CD8-positive, alpha-beta memory T cell (primary cell): ENCODE results near the gene SMG1. TPM values are rescaled to one million over a fixed set of nuclear protein-coding genes. Genes with fewer than 3 reads are reported as not detected.

ENCODE experiments used
- CTCF ChIA-PET: fragments of 350-600 bp; sonication (Branson Sonifier 250); formaldehyde crosslinking; loops from one replicate; lab custom pipeline; 2021; ENCODE audit warnings: antibody characterized with exemption; lab: Charles Lee
- POLR2A ChIA-PET: fragments of 350-600 bp; sonication (Branson Sonifier 250); formaldehyde crosslinking; loops from one replicate; lab custom pipeline; 2021; ENCODE audit warnings: antibody characterized with exemption; lab: Charles Lee
- DNase-seq, 5 donors: peaks; one replicate each; pipeline versions ENCODE4 v3.0.0 to v3.0.0-alpha.2; 2020 to 2022; ENCODE audit warnings: mixed read lengths in 1 of 5
- H3K27ac ChIP-seq: one replicate; pipeline ENCODE4 v1.7.0; 2013; ENCODE audit warnings: low read depth, mild to moderate bottlenecking, low read length, moderate library complexity
- H3K27me3 ChIP-seq: 2 replicates; pipeline ENCODE4 v1.7.0; 2013; ENCODE audit warnings: low read length, mild to moderate bottlenecking; ENCODE audit not compliant: insufficient read depth, poor library complexity, severe bottlenecking
- H3K36me3 ChIP-seq: 2 replicates; pipeline ENCODE4 v1.7.0; 2013; ENCODE audit warnings: mild to moderate bottlenecking, low read length, moderate library complexity; ENCODE audit not compliant: insufficient read depth
- H3K4me1 ChIP-seq: 2 replicates; pipeline ENCODE4 v1.7.0; 2013; ENCODE audit warnings: mild to moderate bottlenecking, low read length, moderate library complexity; ENCODE audit not compliant: insufficient read depth
- H3K4me3 ChIP-seq: 2 replicates; pipeline ENCODE4 v1.7.0; 2013; ENCODE audit warnings: mild to moderate bottlenecking, low read length
- H3K9me3 ChIP-seq: 2 replicates; pipeline ENCODE4 v1.7.0; 2013; ENCODE audit warnings: mild to moderate bottlenecking, low read length
- H3K27ac Mint-ChIP-seq, 8 donors: one replicate each; pipeline ENCODE4 v1.8.0; 2020 to 2021; ENCODE audit warnings: mixed read lengths in 8 of 8, mild to moderate bottlenecking in 6 of 8, inconsistent platforms in 3 of 8, moderate library complexity in 3 of 8
- H3K27me3 Mint-ChIP-seq, 2 donors: one replicate each; pipeline ENCODE4 v1.8.0; 2020 to 2021; ENCODE audit warnings: mixed read lengths in 2 of 2, mild to moderate bottlenecking in 1 of 2, moderate library complexity in 1 of 2
- H3K36me3 Mint-ChIP-seq, 3 donors: one replicate each; pipeline ENCODE4 v1.8.0; 2020 to 2021; ENCODE audit warnings: mixed read lengths in 3 of 3, inconsistent platforms in 1 of 3, mild to moderate bottlenecking in 1 of 3
- H3K4me1 Mint-ChIP-seq, 3 donors: one replicate each; pipeline ENCODE4 v1.8.0; 2020 to 2021; ENCODE audit warnings: mixed read lengths in 3 of 3, inconsistent platforms in 1 of 3, mild to moderate bottlenecking in 1 of 3
- H3K4me3 Mint-ChIP-seq, 7 donors: one replicate each; pipeline ENCODE4 v1.8.0; 2020 to 2021; ENCODE audit warnings: mixed read lengths in 7 of 7, mild to moderate bottlenecking in 6 of 7, moderate library complexity in 4 of 7, inconsistent platforms in 2 of 7
- H3K9me3 Mint-ChIP-seq, 5 donors: one replicate each; pipeline ENCODE4 v1.8.0; 2020 to 2022; ENCODE audit warnings: mixed read lengths in 5 of 5, mild to moderate bottlenecking in 3 of 5, moderate library complexity in 2 of 5, inconsistent platforms in 1 of 5
- polyA plus RNA-seq: library from polyadenylated mRNA; unstranded; fragments of 300-500 nt; fragmentation: Illumina TruSeq; gene quantifications from one replicate; pipeline ENCODE4 v1.2.3, GENCODE V29; 2021
- total RNA-seq, 2 experiments: library from RNA; stranded (reverse); gene quantifications; one replicate each; pipeline ENCODE4 v1.2.3, GENCODE V29; 2021

SMG1 gene
- total and polyA plus RNA-seq, 3 experiments from 2014 or later, result 17.8 to 98.2 (median 90.9) TPM

DNA sequence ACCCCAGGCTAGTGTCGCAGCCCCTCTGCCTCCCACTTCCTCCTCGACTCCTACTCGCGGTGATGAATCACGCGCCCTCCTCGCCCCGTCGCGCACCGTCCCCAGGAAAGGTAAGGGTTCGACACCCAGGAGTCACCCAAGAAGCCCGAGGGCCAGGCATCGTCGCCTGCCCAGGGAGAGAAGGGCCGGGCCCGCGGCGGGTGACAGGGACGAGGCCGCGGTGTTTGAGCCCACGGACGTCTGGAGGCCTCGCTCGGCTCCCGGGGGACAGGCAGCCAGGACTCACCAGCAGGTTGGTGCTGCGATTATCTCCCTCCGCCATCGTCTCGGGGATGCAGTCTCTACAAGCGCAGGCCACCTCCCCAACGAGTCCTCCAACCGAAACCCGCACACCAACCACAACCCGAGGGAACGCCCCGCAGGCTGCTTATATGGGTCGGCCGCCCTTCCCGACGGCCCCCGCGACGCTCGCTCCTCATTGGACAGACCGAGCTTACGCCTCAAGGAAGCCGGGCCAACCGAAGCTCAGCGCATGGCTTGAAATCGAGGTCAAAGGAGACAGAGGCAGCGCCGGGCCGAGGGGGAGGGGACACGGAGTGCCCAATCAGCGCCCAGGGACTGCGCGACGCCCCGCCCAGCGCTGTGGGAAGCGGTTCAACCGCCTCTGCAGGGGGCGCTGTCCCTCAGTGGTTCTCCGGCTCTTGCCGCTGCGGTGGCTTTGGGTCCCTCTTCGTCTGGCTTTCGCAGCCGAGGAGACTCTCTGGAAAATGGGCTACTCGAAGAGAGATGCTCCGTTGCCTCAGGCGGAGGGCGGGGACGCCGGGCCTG is 124.8 kb downstream of the SMG1 start, which contains the start of gene ARL6IP1:
Gene ARL6IP1, minus strand, starts transcription at position 405 of the 828 bp plus-strand sequence. Its CDS starts 83 bp downstream, at position 322.
- H3K4me3 Mint-ChIP-seq, result peak within 1 kb of the TSS; percentile 88 to 98 (median 95)
- Histone ChIP-seq H3K27ac (peak within 1 kb of the TSS; percentile 92), H3K9me3 (no peaks in the 10 kb centered on the region), H3K27me3 (no peaks in the 10 kb centered on the region), H3K4me1 (peaks cover 45% of the 10 kb centered on the region), H3K4me3 (peak within 1 kb of the TSS; percentile 82), H3K36me3 (peaks cover 4% of the 10 kb centered on the region)
- peak within 1 kb of the TSS; percentile 87 to 99 (median 96) for H3K27ac Mint-ChIP-seq
- H3K36me3 Mint-ChIP-seq, result peaks cover 0 to 37% (median 4%) of the 10 kb centered on the region in 3 donors
- H3K4me1 Mint-ChIP-seq, result peaks cover 43 to 77% (median 63%) of the 10 kb centered on the region in 3 donors
- DNase-seq, result peak; percentile 97 to 100 (median 99)
- H3K27me3 Mint-ChIP-seq, result peaks cover 0 to 2% of the 10 kb centered on the region in 2 donors
- H3K9me3 Mint-ChIP-seq, result no peaks in the 10 kb centered on the region
- ChIA-PET POLR2A (interaction anchor here (0.6 to 6.3 kb wide), 6 partner anchors 10 to 754 kb away, joined by 3 to 118 read pairs (median 4); partner anchors contain the start of genes COQ7, RPS15A, SMG1 and VPS35L), CTCF (interaction anchor here (0.6 to 3.5 kb wide), 28 partner anchors 8 to 723 kb away, joined by 3 to 37 read pairs (median 5); partner anchors contain the start of genes CCP110, RPS15A and SMG1)

DNA sequence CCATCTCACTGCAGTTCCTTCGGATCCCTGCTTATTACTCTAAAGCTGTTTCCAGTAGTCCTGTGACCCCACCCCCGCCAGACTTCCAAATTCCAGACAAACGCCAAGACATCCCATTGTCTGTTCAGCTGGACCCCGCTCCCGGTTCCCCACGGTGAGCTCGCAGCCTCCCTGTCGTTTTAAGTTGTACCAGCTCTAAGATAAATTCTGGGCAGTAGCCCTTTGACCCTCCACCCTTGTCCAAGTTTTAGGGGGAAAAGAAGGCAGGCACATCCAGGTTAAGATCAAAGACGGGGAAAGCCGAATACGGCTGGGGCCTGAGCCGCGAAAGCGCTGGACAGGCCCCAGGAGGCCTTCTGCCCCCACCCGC is 125.4 kb downstream of the SMG1 start:
- Histone ChIP-seq H3K36me3 (peaks cover 5% of the 10 kb centered on the region), H3K27ac (peak overlapping the region; percentile 92), H3K27me3 (no peaks in the 10 kb centered on the region), H3K4me1 (peaks cover 45% of the 10 kb centered on the region), H3K9me3 (no peaks in the 10 kb centered on the region), H3K4me3 (peak overlapping the region; percentile 66)
- peaks cover 44 to 76% (median 66%) of the 10 kb centered on the region in 3 donors for H3K4me1 Mint-ChIP-seq
- H3K27me3 Mint-ChIP-seq, result peaks cover 0 to 2% of the 10 kb centered on the region in 2 donors
- peak overlapping the region; percentile 87 to 99 (median 96) for H3K27ac Mint-ChIP-seq
- ChIA-PET POLR2A (interaction anchor here (2.2 to 6.3 kb wide), 2 partner anchors 11 to 125 kb away, joined by 11 to 118 read pairs; partner anchors contain the start of genes RPS15A and SMG1), CTCF (interaction anchor here (0.6 to 2.4 kb wide), 9 partner anchors 9 to 317 kb away, joined by 3 to 37 read pairs (median 9); partner anchors contain the start of genes RPS15A and SMG1)
- no peaks in the 10 kb centered on the region for H3K9me3 Mint-ChIP-seq
- H3K36me3 Mint-ChIP-seq, result peaks cover 0 to 38% (median 7%) of the 10 kb centered on the region in 3 donors
- no peak for DNase-seq
- H3K4me3 Mint-ChIP-seq, result peak overlapping the region; percentile 88 to 98 (median 95)

DNA sequence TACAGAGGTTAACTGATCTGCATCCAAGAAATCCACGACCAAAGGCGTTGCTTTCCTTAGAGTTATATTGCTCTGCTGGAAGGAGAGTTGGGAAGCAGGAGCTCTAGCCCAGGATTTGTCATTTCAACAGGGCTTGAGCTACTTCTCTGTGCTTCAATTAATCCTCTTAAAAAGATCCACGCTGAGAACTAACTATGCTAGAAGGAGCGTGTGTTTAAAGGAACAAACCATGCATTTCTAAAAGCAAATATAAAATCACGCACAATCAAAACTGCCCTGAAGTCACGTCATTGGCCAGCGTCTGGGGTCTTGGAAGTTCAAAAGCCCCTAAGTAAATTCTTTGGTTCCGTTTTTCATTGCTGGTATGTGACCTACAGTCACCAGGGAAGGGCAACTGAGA is 125.9 kb downstream of the SMG1 start:
- Mint-ChIP-seq H3K4me3 (peak overlapping the region; percentile 88 to 98 (median 95)), H3K4me1 (peaks cover 44 to 76% (median 66%) of the 10 kb centered on the region in 3 donors), H3K9me3 (no peaks in the 10 kb centered on the region), H3K27ac (peak overlapping the region; percentile 87 to 99 (median 96)), H3K27me3 (peaks cover 0 to 2% of the 10 kb centered on the region in 2 donors), H3K36me3 (peaks cover 0 to 42% (median 7%) of the 10 kb centered on the region in 3 donors)
- H3K4me3 ChIP-seq, result peak overlapping the region; percentile 66
- ChIA-PET POLR2A (interaction anchor here (2.2 to 6.3 kb wide), 2 partner anchors 10 to 125 kb away, joined by 11 to 118 read pairs; partner anchors contain the start of genes RPS15A and SMG1), CTCF (interaction anchor here (1.3 kb wide), 1 partner anchor 42 kb away, joined by 3 read pairs; no protein-coding TSS in a partner anchor)
- H3K27ac ChIP-seq, result peak overlapping the region; percentile 92
- H3K9me3 ChIP-seq, result no peaks in the 10 kb centered on the region
- peaks cover 45% of the 10 kb centered on the region for H3K4me1 ChIP-seq
- H3K36me3 ChIP-seq, result peaks cover 10% of the 10 kb centered on the region
- no peaks in the 10 kb centered on the region for H3K27me3 ChIP-seq
- no peak for DNase-seq

DNA sequence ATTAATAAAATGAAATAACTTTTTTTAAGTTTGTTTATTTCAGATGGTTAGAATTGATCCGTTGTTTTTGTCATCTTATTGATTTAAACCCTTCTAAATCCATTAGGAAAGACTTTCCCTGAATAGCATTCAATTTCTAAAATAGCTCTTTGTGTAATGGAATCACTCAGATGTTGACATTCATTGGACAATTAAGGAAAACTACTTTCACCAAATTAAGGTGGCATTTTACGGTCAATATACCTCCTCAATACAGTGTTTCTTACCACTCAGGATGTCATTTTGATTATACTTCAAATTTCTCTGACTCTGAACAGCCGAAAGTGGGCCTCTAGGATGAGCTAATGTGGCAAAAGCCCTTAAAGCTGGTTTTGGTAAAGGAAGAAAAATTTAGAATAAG is 126.7 kb downstream of the SMG1 start:
- H3K9me3 Mint-ChIP-seq, result no peaks in the 10 kb centered on the region
- Histone ChIP-seq H3K27ac (peak overlapping the region; percentile 92), H3K36me3 (peaks cover 10% of the 10 kb centered on the region), H3K4me1 (peaks cover 43% of the 10 kb centered on the region), H3K4me3 (peak overlapping the region; percentile 66), H3K27me3 (no peaks in the 10 kb centered on the region), H3K9me3 (no peaks in the 10 kb centered on the region)
- H3K36me3 Mint-ChIP-seq, result peaks cover 0 to 46% (median 7%) of the 10 kb centered on the region in 3 donors
- H3K4me3 Mint-ChIP-seq, result peak overlapping the region; percentile 88 to 98 (median 95)
- CTCF ChIA-PET, result no interaction called here
- DNase-seq, result no peak
- POLR2A ChIA-PET, result interaction anchor here (6.3 kb wide), 1 partner anchor 10 kb away, joined by 118 read pairs; the partner anchor contains the start of gene RPS15A
- H3K27me3 Mint-ChIP-seq, result peaks cover 0 to 2% of the 10 kb centered on the region in 2 donors
- peaks cover 44 to 68% (median 66%) of the 10 kb centered on the region in 3 donors for H3K4me1 Mint-ChIP-seq
- H3K27ac Mint-ChIP-seq, result peak overlapping the region; percentile 68 to 99 (median 94)

DNA sequence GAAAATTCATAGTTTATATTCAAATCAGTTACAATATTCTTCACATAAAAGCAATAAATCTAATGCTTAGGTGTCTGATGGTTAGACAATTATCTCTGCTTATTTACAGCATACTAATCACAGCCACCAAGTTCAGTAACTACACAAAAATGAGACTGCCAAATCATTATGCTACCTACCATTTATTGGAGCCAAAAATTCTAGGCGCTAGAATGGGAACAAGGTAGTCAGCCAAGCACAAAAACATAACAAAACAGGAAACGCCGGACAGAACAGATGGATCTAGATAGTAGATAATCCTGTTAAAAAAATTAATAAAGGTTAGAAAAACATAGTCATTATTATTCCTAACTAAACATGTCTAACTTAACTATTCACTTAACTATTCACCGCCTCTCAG is 128.5 kb downstream of the SMG1 start:
- Histone ChIP-seq H3K4me3 (no peak overlapping the region), H3K27ac (no peak overlapping the region), H3K4me1 (peaks cover 28% of the 10 kb centered on the region), H3K36me3 (peaks cover 20% of the 10 kb centered on the region), H3K27me3 (no peaks in the 10 kb centered on the region), H3K9me3 (no peaks in the 10 kb centered on the region)
- peak overlapping the region in 1 of 7 donors; percentile 59 for H3K4me3 Mint-ChIP-seq
- H3K36me3 Mint-ChIP-seq, result peaks cover 4 to 62% (median 15%) of the 10 kb centered on the region in 3 donors
- ChIA-PET CTCF (no interaction called here), POLR2A (no interaction called here)
- no peak for DNase-seq
- H3K4me1 Mint-ChIP-seq, result peaks cover 34 to 55% (median 54%) of the 10 kb centered on the region in 3 donors
- H3K9me3 Mint-ChIP-seq, result no peaks in the 10 kb centered on the region
- H3K27me3 Mint-ChIP-seq, result peaks cover 0 to 2% of the 10 kb centered on the region in 2 donors
- H3K27ac Mint-ChIP-seq, result peak overlapping the region in 1 of 8 donors; percentile 10

DNA sequence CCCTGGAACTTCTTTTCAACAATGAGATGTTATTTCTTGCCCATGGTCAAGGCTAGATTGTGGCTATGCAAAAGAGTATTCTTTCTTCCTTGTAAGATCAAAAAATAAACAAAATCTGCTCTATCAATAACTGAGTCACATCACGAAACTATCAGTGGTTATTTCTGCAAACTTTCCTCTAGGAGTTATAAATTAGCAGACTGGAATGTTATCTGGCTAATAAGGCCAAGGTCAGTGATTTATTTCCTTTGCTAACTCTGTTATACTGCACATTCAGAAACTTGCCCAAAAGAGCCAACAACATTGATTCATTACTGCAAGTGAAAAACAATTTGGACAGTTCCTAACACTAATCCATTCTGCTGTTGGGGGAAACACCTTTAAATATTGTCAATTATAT is 129.8 kb downstream of the SMG1 start:
- Histone ChIP-seq H3K36me3 (peaks cover 23% of the 10 kb centered on the region), H3K4me1 (peaks cover 18% of the 10 kb centered on the region), H3K27me3 (no peaks in the 10 kb centered on the region), H3K27ac (no peak overlapping the region), H3K4me3 (no peak overlapping the region), H3K9me3 (no peaks in the 10 kb centered on the region)
- Mint-ChIP-seq H3K9me3 (no peaks in the 10 kb centered on the region), H3K27me3 (peaks cover 0 to 1% of the 10 kb centered on the region in 2 donors), H3K36me3 (peaks cover 5 to 69% (median 17%) of the 10 kb centered on the region in 3 donors), H3K4me1 (peaks cover 29 to 48% (median 45%) of the 10 kb centered on the region in 3 donors), H3K4me3 (peak overlapping the region in 1 of 7 donors; percentile 40), H3K27ac (peak overlapping the region in 1 of 8 donors; percentile 22)
- no peak for DNase-seq
- ChIA-PET CTCF (no interaction called here), POLR2A (no interaction called here)

DNA sequence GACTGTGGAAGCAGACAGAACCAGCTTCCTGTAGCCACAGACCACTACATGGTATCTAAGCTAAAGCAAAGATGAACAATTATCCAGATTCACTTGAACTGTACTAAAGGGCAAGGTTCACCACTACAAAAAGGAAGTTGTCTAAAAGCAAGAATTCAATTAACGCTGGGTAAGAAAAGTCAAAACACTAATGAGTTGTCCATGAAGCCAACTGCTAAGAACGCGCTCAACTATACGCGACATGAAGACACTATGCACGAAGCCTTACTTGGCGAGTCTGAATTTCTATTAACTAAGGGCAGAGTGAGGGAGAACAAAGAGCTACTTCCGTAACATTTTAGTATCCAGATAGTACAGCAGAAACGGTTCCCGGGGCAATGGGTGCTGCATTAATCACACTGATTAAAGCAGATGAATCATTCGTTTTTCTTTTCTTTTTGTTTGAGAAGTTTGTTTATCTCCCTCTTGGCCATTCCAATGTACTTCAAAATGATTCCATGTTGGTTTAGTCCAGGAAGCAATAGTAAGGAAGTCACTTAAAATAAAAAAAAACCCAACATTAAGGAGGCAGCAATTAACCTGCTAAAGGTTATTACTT is 133.3 kb downstream of the SMG1 start:
- Mint-ChIP-seq H3K9me3 (no peaks in the 10 kb centered on the region), H3K4me3 (peak overlapping the region in 1 of 7 donors; percentile 17), H3K27ac (peak overlapping the region in 4 of 8 donors; percentile 2 to 28 (median 18)), H3K36me3 (peaks cover 15 to 81% (median 30%) of the 10 kb centered on the region in 3 donors), H3K27me3 (peaks cover 0 to 2% of the 10 kb centered on the region in 2 donors), H3K4me1 (peaks cover 27 to 45% (median 36%) of the 10 kb centered on the region in 3 donors)
- Histone ChIP-seq H3K27ac (no peak overlapping the region), H3K9me3 (no peaks in the 10 kb centered on the region), H3K36me3 (peaks cover 36% of the 10 kb centered on the region), H3K4me1 (peaks cover 13% of the 10 kb centered on the region), H3K4me3 (no peak overlapping the region), H3K27me3 (no peaks in the 10 kb centered on the region)
- no peak for DNase-seq
- ChIA-PET CTCF (interaction anchor here (2.7 kb wide), 1 partner anchor 9 kb away, joined by 18 read pairs; the partner anchor contains the start of gene ARL6IP1), POLR2A (interaction anchor here (7.1 kb wide), 1 partner anchor 8 kb away, joined by 118 read pairs; the partner anchor contains the start of gene ARL6IP1)
